WTC11 (cell line): ENCODE results near the gene ZBTB20. TPM values are rescaled to one million over a fixed set of nuclear protein-coding genes. Genes with fewer than 3 reads are reported as not detected.

Experiments
- ATAC-seq: fragments of 200-7000 bp; cut with Tn5 transposase; 2 replicates; pipeline ENCODE4 v1.10.0; 2021; ENCODE audit warnings: mild to moderate bottlenecking, moderate library complexity
- CTCF ChIA-PET: fragments of 300-600 bp; sonication (Branson Sonifier 250); formaldehyde crosslinking; loops from one replicate; lab custom pipeline; 2021; ENCODE audit warnings: antibody characterized with exemption; lab: Charles Lee
- POLR2A ChIA-PET: fragments of 350-600 bp; sonication (Branson Sonifier 250); formaldehyde crosslinking; loops from one replicate; lab custom pipeline; 2021; ENCODE audit warnings: antibody characterized with exemption; lab: Charles Lee
- DNase-seq: peaks from one replicate; pipeline ENCODE4 v3.0.0; 2021; ENCODE audit warnings: low spot score
- H3K27ac Mint-ChIP-seq: 2 replicates; pipeline ENCODE4 v1.8.0; 2021; ENCODE audit warnings: mixed read lengths
- H3K27me3 Mint-ChIP-seq: 2 replicates; pipeline ENCODE4 v1.8.0; 2021; ENCODE audit warnings: low read depth, mild to moderate bottlenecking, moderate library complexity, mixed read lengths
- H3K36me3 Mint-ChIP-seq: 2 replicates; pipeline ENCODE4 v1.8.0; 2021; ENCODE audit warnings: mixed read lengths
- H3K4me1 Mint-ChIP-seq: 2 replicates; pipeline ENCODE4 v1.8.0; 2022; ENCODE audit warnings: mixed read lengths
- H3K4me3 Mint-ChIP-seq: 2 replicates; pipeline ENCODE4 v1.8.0; 2021; ENCODE audit warnings: mild to moderate bottlenecking, moderate library complexity, mixed read lengths
- H3K9me3 Mint-ChIP-seq: 2 replicates; pipeline ENCODE4 v1.8.0; 2021; ENCODE audit warnings: mixed read lengths
- CBFB ChIP-seq: sonication (generic); formaldehyde crosslinking; IDR thresholded peaks from 2 replicates; pipeline ENCODE4 v1.8.1; 2022; ENCODE audit warnings: mild to moderate bottlenecking, low read depth, missing genetic modification reagents
- ELF4 ChIP-seq: sonication (generic); formaldehyde crosslinking; IDR thresholded peaks from 2 replicates; pipeline ENCODE4 v1.8.1; 2022; ENCODE audit warnings: low read depth, mild to moderate bottlenecking, moderate library complexity, missing genetic modification reagents
- ESRRA ChIP-seq: sonication (generic); formaldehyde crosslinking; IDR thresholded peaks from 2 replicates; pipeline ENCODE4 v1.8.1; 2022; ENCODE audit warnings: mild to moderate bottlenecking, missing genetic modification reagents, borderline replicate concordance
- FOXK1 ChIP-seq: sonication (generic); formaldehyde crosslinking; IDR thresholded peaks from 2 replicates; pipeline ENCODE4 v1.8.0; 2022; ENCODE audit warnings: mild to moderate bottlenecking, moderate library complexity, missing genetic modification reagents
- FOXP1 ChIP-seq: sonication (generic); formaldehyde crosslinking; IDR thresholded peaks from 2 replicates; pipeline ENCODE4 v1.8.0; 2022; ENCODE audit warnings: missing genetic modification reagents, mild to moderate bottlenecking, moderate library complexity, borderline replicate concordance
- GTF2I ChIP-seq: fragments of 250-450 bp; sonication (Bioruptor Pico); conservative IDR thresholded peaks from 2 replicates; pipeline ENCODE4 v1.4.0; 2021; ENCODE audit warnings: mild to moderate bottlenecking
- HMGA2 ChIP-seq: fragments of 250-450 bp; sonication (Bioruptor Pico); IDR thresholded peaks from 2 replicates; pipeline ENCODE4 v1.4.0; 2021; ENCODE audit warnings: mild to moderate bottlenecking, moderate library complexity
- IRF2 ChIP-seq: sonication (generic); formaldehyde crosslinking; IDR thresholded peaks from 2 replicates; pipeline ENCODE4 v1.8.0; 2022; ENCODE audit warnings: low read depth, missing genetic modification reagents, borderline replicate concordance
- NFATC4 ChIP-seq: fragments of 250-450 bp; sonication (Bioruptor Pico); IDR thresholded peaks from 2 replicates; pipeline ENCODE4 v1.9.0; 2021; ENCODE audit warnings: mild to moderate bottlenecking
- NFE2L1 ChIP-seq: sonication (generic); formaldehyde crosslinking; IDR thresholded peaks from 2 replicates; pipeline ENCODE4 v1.8.1; 2023; ENCODE audit warnings: missing genetic modification reagents
- NFYB ChIP-seq: sonication (generic); formaldehyde crosslinking; conservative IDR thresholded peaks from 2 replicates; pipeline ENCODE4 v1.8.0; 2022; ENCODE audit warnings: low read depth, missing genetic modification reagents
- OVOL2 ChIP-seq: fragments of 250-450 bp; sonication (Bioruptor Pico); IDR thresholded peaks from 2 replicates; pipeline ENCODE4 v1.9.0; 2021; ENCODE audit warnings: mild to moderate bottlenecking, borderline replicate concordance
- PRRX2 ChIP-seq: fragments of 250-450 bp; sonication (Bioruptor Pico); IDR thresholded peaks from 2 replicates; pipeline ENCODE4 v1.8.0; 2021; ENCODE audit warnings: mild to moderate bottlenecking
- RELA ChIP-seq: sonication (generic); formaldehyde crosslinking; IDR thresholded peaks from 2 replicates; pipeline ENCODE4 v1.8.1; 2022; ENCODE audit warnings: missing genetic modification reagents, mild to moderate bottlenecking, borderline replicate concordance
- SMAD4 ChIP-seq: sonication (generic); formaldehyde crosslinking; IDR thresholded peaks from 2 replicates; pipeline ENCODE4 v1.8.0; 2022; ENCODE audit warnings: mild to moderate bottlenecking, missing genetic modification reagents
- TCF7 ChIP-seq: sonication (generic); formaldehyde crosslinking; IDR thresholded peaks from 2 replicates; pipeline ENCODE4 v1.8.0; 2022; ENCODE audit warnings: mild to moderate bottlenecking, low read depth, missing genetic modification reagents, moderate library complexity
- total RNA-seq: library from RNA; stranded (reverse); gene quantifications from 3 replicates; pipeline ENCODE4 v1.2.3, GENCODE V29; 2021
- TF ChIP-seq, protein P1 (sequence below): sonication (generic); formaldehyde crosslinking; IDR thresholded peaks from 2 replicates; pipeline ENCODE4 v1.8.1; 2023; ENCODE audit warnings: mild to moderate bottlenecking, missing genetic modification reagents
- TF ChIP-seq, protein P2 (sequence below): fragments of 250-450 bp; sonication (Bioruptor Pico); IDR thresholded peaks from 2 replicates; pipeline ENCODE4 v1.9.0; 2021; ENCODE audit warnings: moderate library complexity, mild to moderate bottlenecking, inconsistent platforms, borderline replicate concordance
- TF ChIP-seq, protein P3 (sequence below): sonication (generic); formaldehyde crosslinking; IDR thresholded peaks from 2 replicates; pipeline ENCODE4 v1.8.1; 2023; ENCODE audit warnings: mild to moderate bottlenecking, missing genetic modification reagents, borderline replicate concordance

The ZBTB20 gene
- total RNA-seq, 1 experiment from 2014 or later: 1.5 TPM

DNA sequence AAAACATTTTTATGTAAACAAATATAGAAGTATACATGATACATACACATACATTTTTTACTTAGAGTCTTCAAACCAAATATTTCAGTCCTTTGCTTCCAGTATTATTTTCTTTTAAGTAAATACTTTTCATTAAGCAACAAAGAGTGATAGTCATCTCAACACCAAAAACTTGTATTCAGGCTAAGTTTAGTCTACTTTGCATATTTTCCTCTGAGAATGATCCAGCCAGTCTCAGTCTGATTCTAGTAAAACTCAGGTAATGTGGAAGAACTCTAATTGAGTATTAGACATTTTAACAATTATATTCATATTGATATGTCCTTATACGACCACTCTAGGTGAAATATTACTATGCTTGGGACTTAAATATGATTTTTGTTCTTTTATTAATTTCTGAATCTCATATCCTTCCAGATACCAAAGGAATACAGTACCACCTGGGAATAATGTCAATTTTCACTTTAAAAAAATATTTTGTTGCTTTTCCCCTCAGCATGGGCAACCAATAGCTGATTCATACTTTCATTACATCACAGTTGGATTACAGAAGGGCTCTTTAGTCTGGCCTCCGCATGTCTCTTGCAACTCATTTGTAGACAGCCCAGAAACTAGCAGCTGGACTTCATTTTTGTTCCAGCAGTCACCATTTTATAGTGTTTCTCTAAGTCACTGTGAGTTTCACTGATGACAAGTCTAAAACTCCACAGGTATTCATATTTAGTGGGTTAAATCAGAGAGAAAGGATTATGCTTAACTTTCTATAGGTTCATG is 390.4 kb downstream of the ZBTB20 start (continued):
- TF ChIP-seq, protein P1, sequence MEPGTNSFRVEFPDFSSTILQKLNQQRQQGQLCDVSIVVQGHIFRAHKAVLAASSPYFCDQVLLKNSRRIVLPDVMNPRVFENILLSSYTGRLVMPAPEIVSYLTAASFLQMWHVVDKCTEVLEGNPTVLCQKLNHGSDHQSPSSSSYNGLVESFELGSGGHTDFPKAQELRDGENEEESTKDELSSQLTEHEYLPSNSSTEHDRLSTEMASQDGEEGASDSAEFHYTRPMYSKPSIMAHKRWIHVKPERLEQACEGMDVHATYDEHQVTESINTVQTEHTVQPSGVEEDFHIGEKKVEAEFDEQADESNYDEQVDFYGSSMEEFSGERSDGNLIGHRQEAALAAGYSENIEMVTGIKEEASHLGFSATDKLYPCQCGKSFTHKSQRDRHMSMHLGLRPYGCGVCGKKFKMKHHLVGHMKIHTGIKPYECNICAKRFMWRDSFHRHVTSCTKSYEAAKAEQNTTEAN (CRISPR knock-in tag): no peak
- TF ChIP-seq, all 79 proteins: peak for 0

DNA sequence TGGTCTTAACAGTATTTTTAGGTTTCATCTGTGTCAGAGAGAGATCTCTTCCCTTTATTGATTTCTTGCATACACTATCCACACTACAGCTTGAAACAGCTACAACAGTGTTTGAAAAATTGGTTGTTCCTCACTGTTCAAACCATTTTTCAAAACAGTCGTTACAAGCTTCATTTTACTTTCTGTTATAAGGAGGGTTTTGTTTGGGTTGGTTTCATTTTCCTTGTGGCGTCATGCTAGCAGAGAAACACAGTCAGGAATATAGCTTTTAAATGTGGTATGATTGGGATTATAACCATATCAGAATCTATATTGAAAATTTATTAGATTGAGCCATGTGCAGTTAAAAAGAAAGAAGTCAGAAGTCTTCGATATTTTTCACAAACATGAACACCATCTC is 400.6 kb downstream of the ZBTB20 start:
- Mint-ChIP-seq H3K9me3 (no peaks in the 10 kb centered on the region), H3K27me3 (no peaks in the 10 kb centered on the region), H3K4me1 (no peaks in the 10 kb centered on the region), H3K27ac (no peak overlapping the region), H3K36me3 (no peaks in the 10 kb centered on the region), H3K4me3 (no peak overlapping the region)
- no peak for DNase-seq
- ATAC-seq: no peak
- CTCF ChIA-PET: no interaction called here
- POLR2A ChIA-PET: no interaction called here
- no peak for TF ChIP-seq OVOL2 (CRISPR knock-in tag)
- no peak for TF ChIP-seq NFE2L1
- TF ChIP-seq IRF2 (CRISPR knock-in tag): no peak
- no peak for TF ChIP-seq GTF2I (CRISPR knock-in tag)
- no peak for TF ChIP-seq ESRRA
- no peak for TF ChIP-seq NFYB
- no peak for TF ChIP-seq PRRX2 (CRISPR knock-in tag)

DNA sequence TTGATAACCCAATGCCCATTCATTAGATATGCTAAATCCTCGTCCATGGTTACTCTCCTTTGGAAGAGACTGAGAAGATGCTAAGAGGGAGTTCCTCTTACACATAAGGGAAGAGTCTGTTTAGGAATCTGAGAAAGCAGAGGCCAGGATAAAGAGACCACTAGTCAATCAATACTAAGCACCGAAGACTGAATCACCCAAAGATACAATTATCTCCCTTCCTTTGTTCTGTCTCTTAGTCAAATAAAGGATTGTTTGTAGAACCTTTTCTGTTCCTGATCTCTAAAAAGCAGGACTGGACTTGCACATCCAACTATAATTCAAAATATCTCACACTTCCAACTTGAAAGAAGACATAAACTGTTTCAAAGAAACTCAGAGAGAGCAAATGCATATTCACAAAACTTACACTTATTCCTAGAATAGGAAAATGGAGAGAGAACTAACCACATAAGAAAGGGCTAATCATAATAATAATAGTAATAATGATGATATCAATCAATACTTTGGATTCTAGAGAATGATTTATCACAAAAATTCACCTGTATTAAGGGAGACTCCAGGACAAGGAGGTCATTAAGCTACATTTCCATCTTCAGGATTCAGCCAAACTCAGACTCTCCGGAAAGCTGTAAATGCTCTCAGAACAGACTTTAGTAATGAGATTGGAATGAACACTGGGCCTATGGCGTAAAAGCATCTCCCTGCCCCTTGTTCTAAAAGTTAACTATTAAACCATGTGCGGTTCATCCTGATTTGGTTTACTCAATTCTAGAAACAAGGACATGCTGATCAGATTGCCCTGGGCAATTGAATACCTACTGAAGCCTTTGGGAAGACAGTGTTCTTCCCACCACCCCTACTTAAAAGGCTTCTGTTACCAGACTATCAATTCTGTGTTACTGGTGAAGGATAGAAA is 401.5 kb downstream of the ZBTB20 start:
- ATAC-seq (no peak), DNase-seq (no peak)
- H3K9me3 Mint-ChIP-seq: no peaks in the 10 kb centered on the region
- POLR2A ChIA-PET: no interaction called here
- TF ChIP-seq FOXK1 (CRISPR knock-in tag) (no peak), TCF7 (CRISPR knock-in tag) (no peak), HMGA2 (CRISPR knock-in tag) (no peak), NFATC4 (no peak), SMAD4 (CRISPR knock-in tag) (no peak)
- TF ChIP-seq, protein P2, sequence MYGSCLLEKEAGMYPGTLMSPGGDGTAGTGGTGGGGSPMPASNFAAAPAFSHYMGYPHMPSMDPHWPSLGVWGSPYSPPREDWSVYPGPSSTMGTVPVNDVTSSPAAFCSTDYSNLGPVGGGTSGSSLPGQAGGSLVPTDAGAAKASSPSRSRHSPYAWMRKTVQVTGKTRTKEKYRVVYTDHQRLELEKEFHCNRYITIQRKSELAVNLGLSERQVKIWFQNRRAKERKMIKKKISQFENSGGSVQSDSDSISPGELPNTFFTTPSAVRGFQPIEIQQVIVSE (CRISPR knock-in tag): no peak
- no peaks in the 10 kb centered on the region for H3K4me1 Mint-ChIP-seq
- CTCF ChIA-PET: no interaction called here
- H3K27ac Mint-ChIP-seq: no peak overlapping the region
- H3K36me3 Mint-ChIP-seq: no peaks in the 10 kb centered on the region
- H3K27me3 Mint-ChIP-seq: no peaks in the 10 kb centered on the region
- no peak overlapping the region for H3K4me3 Mint-ChIP-seq

DNA sequence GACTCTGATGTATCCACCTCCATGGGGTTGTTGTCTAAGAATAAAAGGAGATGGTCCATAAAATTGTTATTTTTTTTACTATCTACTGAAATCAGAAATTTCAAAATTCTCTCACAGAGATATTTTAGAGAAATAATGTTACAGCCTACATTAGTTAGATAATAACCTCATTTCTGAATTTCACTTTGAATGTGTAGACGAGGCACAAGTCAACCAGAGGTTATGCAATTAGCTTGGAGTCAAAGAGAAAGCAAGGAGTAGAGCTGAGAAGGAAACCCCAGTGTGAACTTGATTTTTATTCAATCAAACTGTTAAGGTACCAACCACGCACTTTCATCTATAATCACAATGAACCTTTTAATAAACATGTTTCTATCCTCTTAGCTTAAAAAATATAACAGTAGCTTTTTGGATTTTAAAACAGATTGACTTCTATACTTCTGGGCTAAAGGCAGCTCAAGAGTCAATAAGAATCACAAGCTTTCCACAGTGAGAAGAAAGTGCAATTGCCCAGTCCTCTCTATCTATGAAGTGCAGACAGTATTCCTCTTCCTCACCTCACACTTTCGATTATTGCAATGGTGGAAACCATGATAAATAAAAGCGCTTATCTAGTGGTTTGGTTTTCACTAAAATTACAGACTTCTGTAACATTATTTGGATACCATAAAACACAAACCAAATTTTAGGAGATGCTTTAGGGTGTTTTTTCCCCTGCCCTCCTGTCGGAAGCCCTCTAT is 403.2 kb downstream of the ZBTB20 start:
- H3K36me3 Mint-ChIP-seq: no peaks in the 10 kb centered on the region
- H3K9me3 Mint-ChIP-seq: no peaks in the 10 kb centered on the region
- no peaks in the 10 kb centered on the region for H3K4me1 Mint-ChIP-seq
- H3K27me3 Mint-ChIP-seq: no peaks in the 10 kb centered on the region
- ChIA-PET CTCF (no interaction called here), POLR2A (no interaction called here)
- DNase-seq (no peak), ATAC-seq (no peak)
- H3K27ac Mint-ChIP-seq: no peak overlapping the region
- H3K4me3 Mint-ChIP-seq: no peak overlapping the region
- TF ChIP-seq, protein P3, sequence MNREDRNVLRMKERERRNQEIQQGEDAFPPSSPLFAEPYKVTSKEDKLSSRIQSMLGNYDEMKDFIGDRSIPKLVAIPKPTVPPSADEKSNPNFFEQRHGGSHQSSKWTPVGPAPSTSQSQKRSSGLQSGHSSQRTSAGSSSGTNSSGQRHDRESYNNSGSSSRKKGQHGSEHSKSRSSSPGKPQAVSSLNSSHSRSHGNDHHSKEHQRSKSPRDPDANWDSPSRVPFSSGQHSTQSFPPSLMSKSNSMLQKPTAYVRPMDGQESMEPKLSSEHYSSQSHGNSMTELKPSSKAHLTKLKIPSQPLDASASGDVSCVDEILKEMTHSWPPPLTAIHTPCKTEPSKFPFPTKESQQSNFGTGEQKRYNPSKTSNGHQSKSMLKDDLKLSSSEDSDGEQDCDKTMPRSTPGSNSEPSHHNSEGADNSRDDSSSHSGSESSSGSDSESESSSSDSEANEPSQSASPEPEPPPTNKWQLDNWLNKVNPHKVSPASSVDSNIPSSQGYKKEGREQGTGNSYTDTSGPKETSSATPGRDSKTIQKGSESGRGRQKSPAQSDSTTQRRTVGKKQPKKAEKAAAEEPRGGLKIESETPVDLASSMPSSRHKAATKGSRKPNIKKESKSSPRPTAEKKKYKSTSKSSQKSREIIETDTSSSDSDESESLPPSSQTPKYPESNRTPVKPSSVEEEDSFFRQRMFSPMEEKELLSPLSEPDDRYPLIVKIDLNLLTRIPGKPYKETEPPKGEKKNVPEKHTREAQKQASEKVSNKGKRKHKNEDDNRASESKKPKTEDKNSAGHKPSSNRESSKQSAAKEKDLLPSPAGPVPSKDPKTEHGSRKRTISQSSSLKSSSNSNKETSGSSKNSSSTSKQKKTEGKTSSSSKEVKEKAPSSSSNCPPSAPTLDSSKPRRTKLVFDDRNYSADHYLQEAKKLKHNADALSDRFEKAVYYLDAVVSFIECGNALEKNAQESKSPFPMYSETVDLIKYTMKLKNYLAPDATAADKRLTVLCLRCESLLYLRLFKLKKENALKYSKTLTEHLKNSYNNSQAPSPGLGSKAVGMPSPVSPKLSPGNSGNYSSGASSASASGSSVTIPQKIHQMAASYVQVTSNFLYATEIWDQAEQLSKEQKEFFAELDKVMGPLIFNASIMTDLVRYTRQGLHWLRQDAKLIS: no peak
- TF ChIP-seq CBFB: no peak
- TF ChIP-seq RELA (CRISPR knock-in tag): no peak
- TF ChIP-seq FOXP1: no peak
- no peak for TF ChIP-seq ELF4
- no peak for TF ChIP-seq TCF7 (CRISPR knock-in tag)
